Smooth muscle cell of the brain vasculature (primary cell): ENCODE measurements around the gene CCDC70.

Experiments
- DNase-seq: peaks from one replicate; pipeline ENCODE4 v3.0.0-alpha.2; 2012; ENCODE audit warnings: low read depth, low spot score

Gene CCDC70

DNA sequence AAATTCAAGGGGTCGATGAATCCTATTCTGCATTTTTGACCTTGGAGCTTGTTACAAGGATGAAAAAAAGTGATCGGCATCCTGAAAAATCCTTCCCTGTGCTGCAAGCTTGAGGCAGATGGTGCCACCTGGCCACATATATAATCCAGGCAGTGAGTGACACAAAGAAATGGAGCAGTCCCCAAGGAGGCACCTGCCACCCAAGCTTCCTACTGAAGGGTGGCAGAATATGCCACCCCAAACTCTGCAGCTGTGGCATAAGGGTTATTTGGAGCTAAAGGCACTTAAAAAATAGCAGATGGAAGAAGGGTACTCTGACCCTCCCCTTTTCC lies 32.2 kb upstream of the CCDC70 start:
- DNase-seq: no peak

DNA sequence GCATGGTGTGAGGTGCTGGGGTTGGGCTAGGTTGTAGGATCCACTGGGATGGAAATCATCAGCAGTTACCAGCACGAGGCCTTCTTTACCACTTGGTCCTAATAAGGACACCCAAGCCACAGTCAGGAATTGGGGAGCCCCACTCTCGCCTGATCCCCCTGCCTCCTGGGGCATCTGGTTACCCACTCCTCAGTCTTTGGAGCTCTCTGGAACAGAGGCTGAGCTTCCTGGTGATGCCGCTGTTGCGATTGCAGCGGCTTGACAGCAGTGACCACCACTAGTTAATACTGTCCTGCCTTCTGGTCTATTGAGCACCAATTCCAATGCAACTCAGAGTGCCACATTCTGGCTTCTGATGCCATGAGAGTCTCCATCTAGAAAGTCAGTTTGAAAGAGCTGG lies 30.2 kb upstream of the CCDC70 start:
- no peak for DNase-seq

DNA sequence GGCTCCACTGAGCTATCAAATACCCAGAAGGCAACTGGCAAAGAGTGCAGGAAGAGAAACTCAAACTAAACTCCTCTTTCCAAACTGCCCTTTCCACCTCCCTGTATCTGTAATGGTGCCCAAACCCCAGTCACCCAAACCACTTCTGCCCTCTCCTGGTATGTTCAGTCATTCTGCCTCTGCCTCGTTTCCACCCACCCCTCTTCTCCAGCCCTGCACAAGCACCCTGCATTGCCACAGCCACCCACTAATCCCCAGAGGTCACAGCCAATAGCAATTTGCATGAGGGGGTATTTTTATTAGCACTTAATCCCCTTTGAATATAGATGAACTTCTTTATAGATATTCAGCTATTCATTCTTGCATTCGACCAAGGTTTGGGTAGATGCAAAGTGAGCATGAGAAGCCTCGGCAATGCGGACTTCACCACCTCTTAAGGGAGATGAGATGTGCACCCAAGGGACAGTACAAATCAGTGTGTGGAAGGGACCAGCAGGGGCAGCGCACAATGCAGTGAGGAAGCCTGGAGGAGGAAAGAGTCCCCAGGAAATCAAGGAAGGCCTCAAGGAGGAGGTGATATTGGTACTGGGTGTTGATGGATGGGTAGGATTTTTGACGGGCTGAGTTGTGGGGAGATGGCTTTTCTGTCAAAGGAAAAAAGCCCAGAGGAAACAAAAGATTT lies 29.2 kb upstream of the CCDC70 start:
- DNase-seq: no peak

DNA sequence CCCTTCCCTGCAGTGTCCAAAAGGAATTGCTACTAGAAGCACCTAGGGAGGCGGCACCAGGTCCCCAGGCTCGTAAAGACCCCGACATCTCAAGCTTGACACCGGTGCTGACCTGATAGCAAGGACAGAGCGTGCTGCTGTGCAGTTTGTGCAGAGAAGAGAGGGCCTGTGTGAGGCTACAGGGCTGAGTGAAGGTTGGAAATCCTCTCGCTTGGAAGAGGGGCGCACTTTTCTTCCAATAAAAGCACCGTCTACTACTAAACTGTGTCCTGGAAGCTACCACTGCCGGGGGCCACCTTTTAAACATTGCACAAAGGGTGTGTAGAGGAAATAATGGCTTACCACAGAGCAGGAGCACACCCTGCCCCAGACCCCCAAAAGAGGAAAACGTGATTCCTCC lies 27.8 kb upstream of the CCDC70 start:
- DNase-seq: no peak

DNA sequence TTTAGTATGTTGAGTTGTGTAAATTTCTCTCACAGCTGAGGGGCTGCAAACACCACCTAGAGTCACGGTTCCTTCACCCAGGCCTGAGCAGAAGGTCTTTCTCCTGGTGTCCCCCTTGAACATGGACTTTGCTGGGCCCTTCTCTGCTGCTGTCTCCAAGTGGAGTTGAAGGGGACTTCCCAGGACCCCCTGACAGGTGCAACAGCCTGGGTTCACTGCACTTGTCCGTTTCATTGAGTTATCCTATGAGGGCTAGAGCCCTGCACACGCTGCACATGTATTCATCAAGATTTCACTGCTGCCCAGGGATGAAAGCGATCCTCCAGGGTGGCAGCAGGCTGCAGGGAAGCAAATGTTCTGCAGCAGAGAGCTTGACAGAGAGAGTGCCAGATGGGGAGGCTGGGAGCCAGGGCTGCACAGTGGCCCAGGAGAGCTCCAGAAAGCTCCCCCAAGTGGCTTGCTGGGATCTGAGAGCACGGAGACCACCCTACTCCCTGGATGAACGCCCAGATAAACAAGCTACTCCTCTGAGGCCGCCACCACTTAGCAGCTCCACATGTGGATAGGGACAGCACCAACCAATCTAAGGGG lies 27.1 kb upstream of the CCDC70 start:
- DNase-seq: no peak

DNA sequence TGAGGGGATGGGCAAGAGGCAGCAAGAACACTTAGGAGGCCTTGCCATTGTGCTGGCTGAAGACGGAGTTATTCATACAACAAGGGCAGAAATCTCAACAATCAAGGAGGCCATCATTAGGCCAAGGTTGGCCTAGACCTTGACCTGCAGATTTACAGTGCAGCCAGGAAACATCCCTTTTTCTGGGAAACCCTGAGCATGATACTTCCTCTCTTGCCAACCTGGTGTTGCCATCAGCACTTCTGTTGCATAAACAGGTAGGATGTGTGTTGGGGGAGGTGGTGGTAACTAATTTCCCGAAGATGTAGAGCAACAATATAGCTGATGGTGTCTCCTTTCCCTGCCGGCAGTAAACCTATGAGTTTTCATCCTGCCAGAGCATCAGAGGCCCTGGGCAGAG lies 24.8 kb upstream of the CCDC70 start:
- no peak for DNase-seq

DNA sequence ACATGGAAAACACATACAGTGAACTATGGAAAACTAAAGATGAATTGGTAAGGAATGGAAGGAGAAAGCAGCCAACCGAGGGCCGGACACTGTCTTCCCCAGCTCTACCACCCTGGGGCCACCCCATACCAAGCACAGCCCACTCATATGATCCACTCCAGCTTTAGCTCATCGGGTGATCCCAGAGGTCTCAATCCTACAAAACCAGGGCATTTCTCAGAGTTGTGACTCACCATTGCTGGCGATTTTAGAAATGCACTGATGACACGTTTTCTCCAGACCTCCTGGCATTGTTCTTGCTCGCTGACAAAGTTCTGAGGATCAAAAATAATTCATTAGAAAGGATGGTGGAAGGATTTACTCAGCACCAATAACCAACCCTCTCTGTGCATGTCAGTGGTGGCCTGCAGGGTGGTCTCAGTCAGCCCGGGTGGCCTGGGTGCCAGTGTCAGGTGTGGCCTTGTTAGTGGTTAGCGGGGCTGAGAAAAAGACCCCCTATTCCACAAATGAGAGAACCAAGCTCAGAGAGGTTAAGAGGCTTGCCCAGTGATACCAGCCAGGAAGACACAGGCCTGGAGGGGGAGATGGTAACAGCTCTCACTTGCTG lies 23.4 kb upstream of the CCDC70 start:
- no peak for DNase-seq

DNA sequence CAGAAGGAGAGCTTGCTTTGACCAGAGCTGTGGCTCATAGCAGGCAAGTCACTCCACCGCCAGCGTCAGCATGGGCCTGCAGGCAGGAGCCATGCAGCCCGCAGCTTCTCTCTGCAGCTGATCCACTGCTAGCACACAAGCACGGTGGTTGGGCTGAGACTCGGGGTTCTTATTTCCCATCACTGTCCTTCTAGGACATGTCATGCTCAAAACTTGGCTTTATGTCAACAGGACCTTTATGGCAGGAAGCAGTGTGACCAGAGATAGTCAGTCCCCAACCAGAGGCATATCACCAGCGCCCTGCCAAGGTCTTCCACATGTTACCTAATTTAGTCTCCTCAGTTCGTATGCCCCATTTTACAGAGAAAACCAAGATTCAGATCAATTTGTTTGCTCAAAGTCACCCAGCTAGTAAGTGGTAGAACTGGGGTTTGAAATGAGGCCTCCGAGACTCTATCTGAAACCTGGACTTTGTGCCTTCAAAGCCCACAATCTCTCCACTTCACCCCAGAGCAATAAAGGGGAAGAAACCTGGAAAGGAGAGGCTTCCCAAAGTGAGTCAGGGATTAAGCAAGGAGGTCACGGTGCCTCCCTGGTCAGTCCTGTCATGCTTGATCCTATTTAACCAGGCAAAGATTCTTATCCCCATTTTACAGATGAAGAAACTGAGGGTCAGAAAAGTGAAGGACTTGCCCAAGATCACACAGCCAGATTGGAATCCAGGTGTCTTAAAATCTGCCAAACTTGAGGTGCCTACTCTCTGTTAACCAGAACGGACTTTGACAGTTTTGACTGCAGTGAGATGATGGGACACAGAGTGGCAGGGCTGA lies 21.8 kb upstream of the CCDC70 start:
- no peak for DNase-seq

DNA sequence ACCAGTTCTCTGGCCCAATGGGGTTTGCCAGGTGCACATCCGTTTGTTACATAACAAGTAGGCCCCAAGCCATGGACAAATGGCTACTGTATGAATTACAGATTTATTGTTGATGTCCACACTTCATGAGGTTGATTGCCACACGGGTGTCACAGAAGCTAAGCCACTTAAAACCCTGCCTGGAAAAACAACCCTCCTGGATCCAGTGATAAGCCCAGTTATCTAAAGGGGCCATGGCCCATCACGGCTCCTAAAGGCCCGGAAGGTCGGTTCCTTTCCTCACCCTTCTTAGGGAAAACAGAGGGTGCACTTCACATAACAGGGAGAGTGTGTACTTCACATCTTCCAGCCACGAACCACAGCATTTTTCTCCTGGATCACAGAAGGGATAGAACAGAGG lies 20.9 kb upstream of the CCDC70 start:
- DNase-seq: no peak

DNA sequence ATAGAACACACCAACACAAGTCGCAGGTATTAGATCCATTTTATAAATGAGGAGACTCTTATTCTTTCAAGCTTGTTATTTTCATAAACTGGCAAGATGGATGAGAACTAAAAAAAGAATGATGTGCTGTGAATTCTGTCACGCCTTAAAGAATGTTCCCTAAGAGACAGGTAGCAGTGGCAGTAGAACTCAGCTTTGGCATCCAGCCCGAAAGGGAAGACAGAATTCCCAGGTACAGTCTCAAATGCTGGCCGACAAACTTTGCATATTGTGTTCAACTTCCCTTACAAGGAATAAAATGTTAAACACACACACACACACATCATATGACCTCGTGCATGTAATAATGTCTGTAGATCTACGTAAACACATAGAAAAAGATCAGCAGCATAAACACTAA lies 20.0 kb upstream of the CCDC70 start:
- no peak for DNase-seq

DNA sequence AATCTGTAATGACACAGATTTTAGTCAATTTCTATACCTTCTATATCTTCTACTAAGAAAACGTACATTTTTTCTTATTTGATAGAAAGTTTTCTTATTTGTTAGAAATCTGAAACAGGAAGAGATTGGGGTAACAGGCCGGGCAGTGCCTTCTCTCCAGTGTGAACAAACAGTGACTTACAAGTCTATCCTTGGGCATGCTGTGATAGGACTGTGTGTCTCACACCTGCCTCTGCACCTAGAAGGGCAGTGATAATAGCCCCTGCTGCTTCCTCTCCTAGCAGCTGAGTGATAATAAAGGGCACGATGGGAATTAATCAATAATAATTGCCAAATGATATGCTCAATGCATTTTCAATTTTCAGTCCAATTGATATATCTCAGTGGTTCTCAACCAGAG lies 18.2 kb upstream of the CCDC70 start:
- no peak for DNase-seq

DNA sequence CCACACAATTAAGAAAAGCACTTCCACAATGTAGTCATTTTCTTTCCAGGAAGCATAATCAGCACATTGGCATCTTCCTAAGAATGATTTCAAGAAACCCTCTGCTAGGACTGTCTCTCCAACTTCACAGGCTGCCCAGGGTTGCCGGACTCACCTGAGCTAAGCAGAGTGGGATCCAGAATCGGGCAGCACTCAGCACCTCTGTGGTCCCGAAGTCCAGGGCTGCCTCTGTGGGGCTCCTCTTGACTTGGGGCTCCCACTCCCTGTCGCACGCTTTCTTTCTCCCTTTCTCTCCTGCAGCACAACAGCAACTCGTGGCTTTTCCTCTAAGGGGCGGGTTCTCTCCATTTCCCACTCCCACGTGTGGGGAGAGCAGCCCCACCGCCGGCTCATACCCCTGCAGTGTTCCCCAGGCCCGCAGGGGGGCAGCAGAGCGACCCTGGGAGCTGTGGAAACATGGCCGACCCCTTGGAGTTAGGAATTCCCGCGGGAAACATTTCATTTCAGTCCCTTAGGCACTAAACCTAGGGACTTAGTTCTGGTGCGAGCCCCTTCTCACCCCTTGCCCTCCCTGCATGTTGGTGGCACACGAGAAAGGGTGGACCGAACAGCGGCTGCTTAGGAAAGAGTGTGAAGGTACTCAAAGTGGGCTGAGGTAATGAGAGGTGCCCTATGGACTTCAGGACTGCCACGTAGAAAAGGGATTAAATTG lies 16.8 kb upstream of the CCDC70 start, which contains the start of gene TMEM272:
Gene TMEM272 (minus strand): TSS at position 316 of the 712 bp plus-strand sequence. CDS start 6,647 bp downstream, outside the sequence.
- DNase-seq: no peak

DNA sequence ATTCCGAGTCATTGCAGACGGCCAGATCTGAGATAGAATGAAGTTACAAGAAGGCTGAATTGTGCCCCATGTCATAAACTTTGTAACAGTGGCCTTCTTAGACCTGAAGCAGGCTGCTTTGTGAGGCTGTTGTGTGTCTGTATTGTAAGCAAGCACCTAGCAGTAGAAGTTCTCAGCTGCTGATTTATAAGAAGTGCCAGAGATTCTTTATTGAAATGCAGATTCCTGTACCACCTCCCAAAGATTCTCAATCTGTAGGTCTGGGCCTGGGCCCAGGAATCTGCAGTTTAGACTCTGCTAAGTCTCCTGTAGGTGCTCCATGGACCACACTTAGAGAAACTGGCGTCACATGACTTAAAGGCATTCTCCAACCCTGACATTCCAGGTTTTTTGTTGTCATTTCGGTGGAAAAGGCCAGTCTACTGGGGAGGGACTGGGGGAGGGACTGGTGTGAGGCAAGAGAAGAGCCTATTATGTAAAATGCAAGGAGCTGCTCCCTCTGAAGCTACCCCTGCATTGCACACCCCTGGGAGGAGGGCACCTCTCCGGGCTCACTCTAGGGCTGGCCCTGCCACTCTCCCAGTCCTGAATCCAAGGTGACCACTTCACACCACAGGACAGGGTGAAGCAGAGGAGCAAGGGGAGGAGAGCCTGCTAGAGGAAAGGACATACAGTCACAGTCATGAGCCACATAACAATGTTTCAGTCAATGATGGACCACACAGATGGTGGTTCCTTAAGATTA lies 16.0 kb upstream of the CCDC70 start:
- no peak for DNase-seq

DNA sequence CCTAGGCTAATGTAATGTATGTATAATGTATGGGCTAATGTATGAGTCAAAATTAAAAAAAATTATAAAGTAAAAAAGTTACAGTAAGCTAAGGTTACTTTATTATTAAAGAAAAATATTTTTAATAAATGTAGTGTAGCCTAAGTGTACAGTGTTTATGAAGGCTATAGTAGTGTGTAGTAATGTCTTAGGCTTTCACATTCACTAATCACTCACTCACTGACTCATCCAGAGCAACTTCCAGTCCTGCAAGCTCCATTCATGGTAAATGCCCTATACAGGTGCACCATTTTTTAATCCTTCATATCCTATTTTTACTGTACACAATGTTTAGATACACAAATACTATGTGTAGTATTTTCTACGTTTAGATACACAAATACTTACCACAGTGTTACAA lies 15.0 kb upstream of the CCDC70 start:
- no peak for DNase-seq

DNA sequence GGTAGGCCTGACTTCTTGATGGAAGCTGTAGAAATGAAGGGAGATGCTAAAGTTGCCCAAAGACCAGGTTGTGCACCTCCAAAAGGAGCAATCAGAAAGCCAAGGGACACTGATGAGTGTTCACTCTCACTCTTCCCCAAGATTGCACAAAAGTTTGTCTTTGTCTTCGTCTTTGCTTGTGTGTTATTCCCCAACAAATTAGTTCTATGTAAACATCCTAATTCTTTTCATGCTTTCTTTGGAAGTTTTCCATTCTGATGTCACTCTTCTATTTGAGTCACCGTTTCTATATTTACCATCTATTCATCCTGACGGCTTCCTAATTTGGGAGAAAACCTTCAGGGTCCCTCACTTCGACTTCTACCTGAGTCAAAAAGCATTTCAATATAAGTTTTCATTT lies 13.1 kb upstream of the CCDC70 start:
- DNase-seq: no peak

DNA sequence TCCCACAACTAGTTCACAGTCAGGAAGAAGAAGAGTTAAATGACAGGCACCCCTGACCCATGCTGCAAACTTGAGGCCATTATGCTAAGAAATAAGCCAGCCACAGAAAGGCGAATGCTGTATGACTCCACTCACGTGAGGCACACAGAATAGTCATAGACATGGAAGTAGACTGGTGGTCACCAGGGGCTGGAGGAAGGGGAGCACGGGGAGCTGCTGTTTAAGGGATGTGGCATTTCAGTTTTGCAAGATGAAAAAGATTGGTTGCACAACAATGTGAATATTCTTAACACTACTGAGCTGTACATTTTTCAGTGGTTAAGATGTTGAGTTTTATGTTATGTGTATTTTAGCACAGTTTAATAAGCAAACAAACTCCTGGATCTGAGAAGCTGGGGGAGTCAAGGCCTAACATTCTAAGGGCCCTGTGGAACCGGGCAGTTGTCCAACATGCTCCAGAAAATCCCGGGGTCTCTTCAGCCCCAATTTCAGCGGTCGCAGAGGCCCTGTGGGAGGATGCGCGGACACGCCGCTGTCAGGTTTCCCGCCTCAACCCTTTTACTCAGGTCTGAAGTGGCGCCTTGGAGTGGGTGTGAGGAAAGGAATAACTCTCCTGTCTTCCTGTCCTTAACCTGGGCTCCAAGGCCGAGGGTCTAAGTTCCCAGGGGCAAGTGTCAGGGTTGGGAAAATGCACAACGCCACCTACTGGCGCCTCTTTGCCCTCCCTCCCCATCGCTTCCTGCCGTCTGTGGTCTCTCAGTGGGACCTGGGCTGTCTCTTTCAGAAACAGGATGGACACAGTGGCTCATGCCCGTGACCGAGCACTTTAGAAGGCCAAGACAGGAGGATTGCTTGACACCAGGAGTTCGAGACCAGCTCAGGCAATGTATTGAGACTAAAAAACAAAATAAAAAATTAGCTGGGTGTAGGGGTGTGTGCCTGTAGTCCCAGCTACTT lies 12.3 kb upstream of the CCDC70 start:
- DNase-seq: no peak

DNA sequence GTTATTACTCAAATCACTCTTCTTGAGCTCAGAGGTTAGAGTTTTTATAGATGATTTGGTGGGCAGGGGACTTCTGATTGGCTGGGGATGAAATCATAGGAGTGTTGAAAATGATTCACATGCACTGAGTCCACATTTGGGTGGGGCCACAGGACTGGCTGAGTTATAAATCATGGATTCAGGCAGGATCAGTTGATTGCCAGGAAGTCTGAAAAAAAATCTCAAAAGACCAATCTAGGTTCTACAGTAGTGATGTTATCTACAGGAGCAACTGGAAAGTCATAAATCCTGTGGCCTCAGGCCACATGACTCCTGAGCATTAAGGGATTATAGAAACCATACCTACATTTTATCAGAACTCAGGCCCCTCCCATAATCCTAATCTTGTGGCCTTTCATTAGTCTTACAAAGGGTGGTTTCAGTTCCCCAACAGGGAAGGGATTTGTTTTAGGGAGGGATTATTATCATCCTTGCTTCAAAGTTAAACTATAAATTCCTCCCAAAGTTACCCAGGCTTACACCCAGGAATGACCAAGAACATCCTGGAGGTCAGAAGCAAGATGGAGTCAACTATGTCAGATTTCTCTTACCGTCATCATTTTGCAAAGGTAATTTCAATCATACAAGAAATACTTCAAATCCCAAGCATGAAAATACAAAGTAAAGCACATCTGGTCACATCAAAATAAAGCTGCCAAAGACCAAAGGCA lies 5.6 kb upstream of the CCDC70 start:
- DNase-seq: no peak

DNA sequence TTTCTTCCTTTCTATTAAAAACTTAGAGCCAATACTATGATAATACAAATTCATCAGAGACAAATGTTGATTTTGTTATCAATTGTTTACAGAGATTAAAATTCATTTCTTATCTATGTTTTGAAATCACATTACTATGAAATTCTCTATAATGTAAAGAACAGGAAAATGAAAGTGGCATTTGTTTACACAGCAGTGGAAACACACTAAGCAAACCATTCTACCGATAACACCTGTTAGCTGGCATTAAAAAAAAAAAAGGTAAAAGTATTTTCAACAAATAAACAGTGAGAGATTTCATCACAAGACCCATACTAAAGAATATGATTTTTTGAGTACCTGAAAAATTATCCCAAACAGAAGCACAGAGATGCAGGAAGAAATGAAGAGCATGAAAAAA lies 4.8 kb upstream of the CCDC70 start:
- DNase-seq: no peak
